HG02973 (cell line): ENCODE results near the gene COQ10A.

Experiments used
- ATAC-seq: cut with Tn5 transposase; IDR thresholded peaks from one replicate; pipeline ENCODE4 v1.9.1; 2021; ENCODE audit warnings: moderate library complexity; ENCODE audit not compliant: unreplicated experiment

Gene COQ10A

DNA sequence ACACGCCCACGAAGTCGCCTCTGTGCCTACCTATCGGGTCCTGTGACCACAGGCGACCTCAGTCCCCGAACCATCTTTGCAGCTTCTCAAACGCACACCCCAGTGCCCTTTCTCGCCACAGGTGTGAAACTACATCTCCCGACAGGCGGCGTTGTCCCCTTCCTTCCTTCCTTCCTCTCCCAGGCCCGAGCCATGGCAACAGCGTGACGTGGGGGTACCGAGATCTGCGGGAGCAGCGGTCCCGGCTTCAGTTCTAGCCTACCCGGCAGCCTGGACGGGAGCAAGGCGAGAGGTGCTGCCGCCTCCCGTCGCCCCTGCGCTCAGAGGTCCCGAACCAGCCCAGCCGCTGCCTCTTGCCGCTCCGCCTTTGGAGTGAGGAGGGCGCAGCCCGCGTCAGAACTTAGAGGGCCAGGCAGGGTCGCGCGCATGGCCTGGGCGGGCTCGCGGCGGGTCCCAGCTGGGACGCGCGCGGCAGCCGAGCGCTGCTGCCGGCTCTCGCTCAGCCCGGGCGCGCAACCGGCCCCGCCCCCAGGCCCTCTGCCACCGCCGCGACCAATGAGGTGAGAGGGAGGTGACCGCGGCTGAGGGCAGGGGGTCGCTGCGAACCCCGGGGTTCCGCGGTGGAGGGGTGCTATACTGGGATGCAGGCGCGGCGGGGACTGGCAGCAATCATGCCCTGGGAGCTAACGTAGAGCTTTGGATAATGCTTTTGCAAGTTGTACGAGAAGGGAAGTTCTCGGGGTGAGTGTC, at the start of gene COQ10A:
Gene COQ10A, plus strand, starts transcription at position 250 of the 750 bp plus-strand sequence. Its CDS starts 177 bp downstream, at position 427.
- peak; percentile 82 for ATAC-seq

DNA sequence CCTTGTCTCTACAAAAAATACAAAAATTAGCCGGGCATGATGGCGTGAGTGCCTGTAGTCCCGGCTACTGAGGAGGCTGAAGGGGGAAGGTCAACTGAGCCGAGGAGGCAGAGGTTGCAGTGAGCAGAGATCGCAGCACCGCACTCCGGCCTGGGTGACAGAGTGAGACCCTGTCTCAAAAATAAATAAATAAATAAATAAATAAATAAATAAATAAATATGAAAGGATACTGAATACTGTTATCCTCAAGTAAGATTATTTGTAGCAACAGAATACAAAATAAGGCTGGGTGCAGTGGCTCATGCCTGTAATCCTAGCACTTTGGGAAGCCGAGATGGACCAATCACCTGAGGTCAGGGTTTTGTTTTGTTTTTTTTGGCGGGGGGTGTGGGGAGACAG, 46.9 kb upstream of the COQ10A start:
- ATAC-seq: no peak

DNA sequence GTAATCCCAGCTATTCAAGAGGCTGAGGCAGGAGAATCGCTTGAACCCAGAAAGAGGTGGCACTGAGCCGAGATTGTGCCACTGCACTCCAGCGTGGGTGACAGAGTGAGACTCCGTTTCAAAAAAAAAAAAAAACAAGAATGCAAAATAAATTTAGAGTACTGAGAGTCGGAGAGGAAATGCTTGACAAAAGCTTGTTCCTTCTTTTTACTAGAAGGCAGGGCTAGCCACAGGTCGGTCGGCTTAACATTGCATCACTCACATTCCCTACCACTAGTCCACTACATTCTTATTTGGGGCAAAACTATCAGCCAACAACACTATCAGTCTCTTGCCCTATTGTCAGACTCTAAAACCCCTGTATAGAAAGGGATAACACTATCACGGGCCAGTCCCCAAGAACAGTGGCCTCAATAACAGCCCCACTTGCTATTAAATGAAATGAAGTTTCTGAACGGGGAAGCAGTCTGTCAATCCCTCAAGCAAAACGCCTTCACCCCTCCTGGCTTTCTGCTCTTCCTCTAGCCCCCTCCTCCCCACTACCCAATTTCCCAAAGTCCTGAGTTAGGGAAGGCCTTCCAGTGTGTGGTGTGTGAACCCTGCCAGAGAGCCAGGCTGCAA, 46.0 kb upstream of the COQ10A start:
- no peak for ATAC-seq

DNA sequence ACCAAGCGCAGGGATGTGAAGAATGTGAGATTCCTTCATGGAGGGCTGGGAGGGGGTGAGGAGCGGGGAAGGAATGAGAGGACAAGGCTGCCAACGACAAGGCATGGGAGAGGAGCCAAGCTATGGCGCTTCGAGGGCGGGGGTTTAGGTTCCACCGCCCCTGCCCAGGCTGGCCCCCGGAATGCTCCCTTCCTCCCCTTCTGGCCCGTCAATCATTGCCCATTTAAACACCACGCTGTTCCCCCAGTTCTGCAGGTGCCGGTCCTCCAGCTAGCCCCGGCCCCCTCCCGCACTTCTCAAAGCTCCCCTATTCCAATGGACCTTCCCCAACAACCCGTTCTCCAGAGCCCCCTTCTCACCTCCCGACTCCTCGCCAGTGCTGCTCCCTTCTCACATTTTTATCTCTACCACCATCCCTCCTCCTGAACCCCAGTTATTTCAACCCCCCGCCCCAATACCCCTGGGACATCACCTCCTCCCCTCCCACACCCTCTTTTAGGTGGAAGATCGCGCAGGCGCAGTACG, 45.4 kb upstream of the COQ10A start:
- ATAC-seq: peak; percentile 9

DNA sequence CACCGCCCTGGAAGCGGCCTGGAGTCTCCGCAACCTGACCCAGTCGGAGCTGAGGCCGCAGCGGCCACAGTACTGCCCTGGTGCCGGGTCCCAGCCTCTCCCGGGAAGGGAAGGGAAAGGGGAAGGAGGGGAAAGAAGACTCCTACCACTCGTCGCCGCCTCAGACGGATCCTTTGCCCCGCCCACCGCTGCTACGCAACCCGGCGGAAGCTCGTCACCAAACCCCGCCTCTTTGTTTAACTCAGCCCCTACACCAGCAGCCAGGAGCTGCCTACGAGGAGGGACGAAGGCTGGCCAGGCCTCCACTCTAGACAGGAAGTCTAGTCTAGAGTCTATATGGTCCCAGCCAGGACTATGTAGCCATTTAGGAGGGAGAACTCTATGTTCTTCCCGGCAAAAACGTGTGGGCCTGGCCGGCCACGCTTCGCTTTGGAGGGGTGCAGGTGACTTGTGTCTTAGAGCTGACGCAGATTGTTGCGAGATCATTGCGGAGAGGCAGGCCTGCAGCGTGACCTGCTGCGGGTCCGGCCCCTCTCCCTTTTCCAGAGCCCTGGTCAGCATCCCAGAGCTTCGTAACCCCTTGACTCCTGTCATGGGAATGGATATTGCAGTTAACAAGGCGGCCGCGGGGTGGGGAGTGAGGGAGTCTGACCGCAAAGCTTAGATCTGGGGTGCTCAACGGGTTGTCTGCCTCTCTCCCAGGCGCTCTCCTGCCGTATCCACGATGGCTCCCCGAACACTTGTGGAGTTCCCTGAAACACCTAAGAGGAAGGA, 44.8 kb upstream of the COQ10A start, which contains the start of gene RNF41:
Gene RNF41, minus strand, starts transcription at position 166 of the 774 bp plus-strand sequence. CDS start 7,875 bp downstream, outside the sequence.
- peak; percentile 73 for ATAC-seq

DNA sequence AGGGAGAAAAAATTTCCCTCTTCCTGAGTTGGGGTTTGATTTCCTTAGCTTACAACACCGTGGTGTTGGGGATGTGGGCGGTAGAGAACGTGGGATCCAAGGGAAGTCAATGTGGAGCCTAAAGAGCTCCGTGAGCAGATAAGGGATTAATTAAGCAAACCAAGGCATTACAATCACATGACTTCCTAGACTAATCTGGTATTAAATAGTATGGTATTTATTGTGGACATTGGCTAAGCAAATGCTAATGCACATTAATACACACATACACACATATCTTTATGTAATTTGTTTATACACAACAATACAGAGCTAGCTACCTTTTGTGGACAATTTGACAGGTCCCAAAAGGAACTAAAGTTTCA, 44.2 kb upstream of the COQ10A start:
- ATAC-seq: no peak

DNA sequence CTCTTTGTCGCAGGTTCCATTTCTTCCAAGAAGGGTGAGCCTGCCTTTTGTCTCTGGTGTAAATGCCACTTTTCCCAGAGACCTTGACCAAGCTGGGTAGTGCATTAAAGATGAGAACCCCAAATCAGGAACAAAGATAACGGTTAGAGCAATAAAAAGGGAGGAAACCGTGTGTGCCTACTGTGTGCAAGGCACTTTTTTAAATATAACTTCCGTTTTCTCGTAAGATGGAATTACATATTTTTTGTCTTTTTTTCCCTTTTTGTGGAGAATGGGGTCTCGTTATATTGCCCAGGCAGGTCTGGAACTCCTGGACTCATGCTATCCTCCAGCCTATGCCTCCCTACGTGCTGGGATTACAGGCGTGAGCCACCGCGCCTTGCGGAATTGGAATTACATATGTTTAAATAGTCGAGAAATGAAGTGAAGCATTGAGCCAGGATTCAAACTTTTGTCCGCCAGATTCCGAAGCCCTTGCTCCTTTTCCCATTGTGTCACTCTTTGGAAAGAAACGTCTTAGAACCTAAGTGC, 43.1 kb upstream of the COQ10A start:
- ATAC-seq: no peak

DNA sequence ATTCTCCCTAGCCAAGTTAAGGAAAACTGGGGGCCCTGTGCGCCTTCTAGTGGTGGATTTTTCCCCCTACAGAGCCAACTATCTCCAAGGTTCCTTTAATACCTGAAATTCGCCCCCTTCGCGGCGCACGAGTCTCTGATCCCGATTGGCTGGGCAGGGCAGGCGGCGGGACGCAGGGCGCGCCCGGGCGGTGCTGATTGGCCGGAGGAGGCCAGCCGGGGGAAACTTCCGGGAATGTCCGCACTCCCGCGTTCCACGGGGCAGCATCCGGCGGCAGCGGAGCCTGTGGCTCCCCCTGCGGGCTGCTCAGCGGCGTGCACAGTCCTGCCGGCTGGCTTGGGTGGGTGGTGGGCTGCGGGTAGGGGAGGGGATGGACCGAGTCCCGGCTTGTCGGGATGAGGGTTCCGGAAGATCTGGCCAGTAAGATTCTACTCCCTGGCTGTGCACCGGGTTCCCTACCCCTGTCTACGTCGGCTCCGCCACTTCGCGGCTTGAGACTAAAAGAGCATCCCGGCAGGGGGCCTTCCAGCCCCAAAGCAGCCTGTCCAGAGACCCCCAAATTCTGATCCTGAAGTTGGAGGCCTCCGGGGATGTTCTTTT, 42.5 kb upstream of the COQ10A start, which contains the start of gene NABP2:
Gene NABP2, plus strand, starts transcription at position 241 of the 600 bp plus-strand sequence. CDS start 515 bp downstream, outside the sequence.
- peak; percentile 76 for ATAC-seq

DNA sequence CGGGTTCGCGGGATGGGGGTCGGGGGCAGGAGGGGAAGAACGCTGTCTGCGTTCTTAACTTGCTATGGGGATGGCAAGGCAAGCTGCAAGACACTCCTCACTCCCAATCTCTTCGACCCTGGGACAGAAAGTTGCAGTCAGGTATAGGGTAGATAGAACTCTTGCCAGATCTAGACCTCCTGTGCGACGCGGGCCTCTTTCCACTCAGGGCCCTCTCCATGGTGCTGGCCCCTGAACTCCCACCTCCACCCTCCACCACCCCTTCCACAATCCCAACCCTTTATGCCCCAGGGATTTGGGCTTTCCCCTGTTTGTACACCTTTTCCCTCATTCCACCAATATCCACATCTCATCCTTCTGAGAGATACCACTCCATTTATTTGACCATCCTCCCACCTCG, 41.8 kb upstream of the COQ10A start:
- no peak for ATAC-seq

DNA sequence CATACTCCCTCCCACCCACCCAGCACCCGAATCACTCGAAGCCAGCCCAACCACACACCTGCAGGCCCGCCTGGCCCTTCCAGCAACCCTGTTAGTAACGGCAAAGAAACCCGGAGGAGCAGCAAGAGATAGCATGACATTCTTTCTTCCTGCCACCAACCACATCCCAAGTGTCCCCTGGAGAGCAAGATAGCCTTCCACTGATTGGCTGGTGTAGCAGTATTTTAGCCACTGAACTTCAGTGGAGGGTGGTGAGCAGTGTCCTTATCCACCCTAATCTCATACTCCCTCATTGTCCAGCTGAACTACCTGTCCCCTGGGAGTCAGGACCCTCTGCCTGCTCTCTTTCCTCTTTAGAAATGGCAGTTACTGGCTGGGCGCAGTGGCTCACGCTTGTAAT, 37.7 kb upstream of the COQ10A start:
- no peak for ATAC-seq

DNA sequence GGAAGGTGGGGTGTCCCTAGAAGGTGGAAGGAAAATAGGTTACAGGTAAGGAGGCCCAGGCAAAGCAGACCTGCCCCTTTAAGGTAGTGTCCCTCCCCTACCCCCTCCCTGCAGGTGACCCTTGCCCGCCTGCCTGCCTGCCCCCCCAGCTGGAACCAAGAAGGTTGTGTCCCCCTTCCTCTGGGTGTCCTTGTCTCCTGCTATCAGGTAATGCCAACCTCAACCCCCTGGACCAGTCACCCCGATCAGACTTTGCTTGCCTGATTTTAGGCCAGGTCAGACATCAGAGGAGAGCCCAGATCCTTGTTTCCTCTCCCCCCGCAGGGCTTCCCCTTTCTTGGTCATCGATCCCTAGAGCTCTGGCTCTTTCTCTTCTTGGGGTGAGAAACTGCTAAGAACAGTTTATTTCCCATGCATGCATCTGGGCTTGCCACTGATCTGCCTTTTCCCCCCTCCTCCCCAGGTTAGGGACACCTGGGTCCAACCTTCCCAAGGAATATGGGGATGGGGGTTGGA, 36.8 kb upstream of the COQ10A start, which contains the start of gene SLC39A5:
Gene SLC39A5, plus strand, starts transcription at position 136 of the 516 bp plus-strand sequence. CDS start 1,224 bp downstream, outside the sequence.
- no peak for ATAC-seq

DNA sequence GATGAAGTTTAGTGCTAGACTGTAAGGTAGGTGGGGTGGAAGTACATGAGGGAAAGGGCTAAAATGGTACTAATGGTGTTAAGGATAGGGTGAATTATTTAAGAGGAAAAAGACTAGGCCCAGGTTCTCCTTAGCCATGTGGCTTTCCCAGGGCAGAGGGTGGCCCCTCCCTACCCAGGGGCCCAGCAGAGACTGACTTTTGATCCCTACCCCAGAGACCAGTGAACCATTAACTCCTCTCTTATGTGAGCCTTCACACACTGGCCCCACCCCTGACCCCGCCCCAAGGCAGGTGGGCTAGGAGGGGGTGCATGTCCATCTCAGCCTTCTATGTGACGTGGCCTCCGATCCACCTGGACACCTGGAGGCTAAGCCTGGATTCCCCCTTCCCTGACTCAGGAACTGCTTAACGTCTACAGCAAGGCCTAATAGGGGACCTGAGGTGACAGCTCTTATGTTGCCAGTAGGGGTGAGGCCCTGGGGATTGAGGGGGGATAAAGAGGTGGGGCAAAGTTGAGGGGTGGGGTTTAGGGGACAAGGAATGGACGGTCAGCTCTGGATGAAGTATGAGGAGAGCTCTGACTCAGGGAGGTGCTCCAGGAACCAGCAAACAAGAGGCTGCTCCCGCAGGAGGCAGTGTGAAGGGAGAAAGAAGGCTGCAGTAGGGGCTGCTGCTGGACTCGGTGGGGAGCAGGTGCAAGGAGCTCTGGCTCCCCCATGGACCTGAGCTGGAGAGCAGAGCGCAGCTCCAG, 36.1 kb upstream of the COQ10A start:
- no peak for ATAC-seq

DNA sequence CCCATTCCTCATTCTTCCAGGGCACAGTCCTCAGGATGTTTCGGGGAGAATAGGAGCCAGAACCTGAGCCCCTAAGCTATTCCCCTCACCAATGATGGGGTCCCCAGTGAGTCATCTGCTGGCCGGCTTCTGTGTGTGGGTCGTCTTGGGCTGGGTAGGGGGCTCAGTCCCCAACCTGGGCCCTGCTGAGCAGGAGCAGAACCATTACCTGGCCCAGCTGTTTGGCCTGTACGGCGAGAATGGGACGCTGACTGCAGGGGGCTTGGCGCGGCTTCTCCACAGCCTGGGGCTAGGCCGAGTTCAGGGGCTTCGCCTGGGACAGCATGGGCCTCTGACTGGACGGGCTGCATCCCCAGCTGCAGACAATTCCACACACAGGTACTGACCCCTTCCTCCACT, 35.6 kb upstream of the COQ10A start:
- ATAC-seq: no peak

DNA sequence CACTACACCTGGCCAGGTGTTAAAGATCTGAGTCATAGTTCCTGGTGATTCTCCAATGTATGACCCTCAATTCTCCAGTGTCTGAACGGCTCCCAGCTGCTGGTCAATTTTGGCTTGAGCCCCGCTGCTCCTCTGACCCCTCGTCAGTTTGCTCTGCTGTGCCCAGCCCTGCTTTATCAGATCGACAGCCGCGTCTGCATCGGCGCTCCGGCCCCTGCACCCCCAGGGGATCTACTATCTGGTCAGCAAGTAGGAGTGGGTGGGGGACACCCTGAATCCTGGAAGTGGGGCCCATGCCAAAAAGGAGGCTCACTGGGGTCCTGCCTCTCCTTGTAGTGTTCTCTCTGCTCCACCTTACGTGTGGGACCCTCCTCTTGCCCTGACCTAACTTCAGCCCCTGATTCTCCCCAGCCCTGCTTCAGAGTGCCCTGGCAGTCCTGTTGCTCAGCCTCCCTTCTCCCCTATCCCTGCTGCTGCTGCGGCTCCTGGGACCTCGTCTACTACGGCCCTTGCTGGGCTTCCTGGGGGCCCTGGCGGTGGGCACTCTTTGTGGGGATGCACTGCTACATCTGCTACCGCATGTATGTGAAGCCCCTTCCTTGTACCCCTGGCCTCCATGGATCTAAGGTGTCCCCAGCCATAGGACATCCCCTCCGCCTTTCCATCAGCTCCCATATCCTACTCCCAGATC, 31.9 kb upstream of the COQ10A start:
- ATAC-seq: no peak

DNA sequence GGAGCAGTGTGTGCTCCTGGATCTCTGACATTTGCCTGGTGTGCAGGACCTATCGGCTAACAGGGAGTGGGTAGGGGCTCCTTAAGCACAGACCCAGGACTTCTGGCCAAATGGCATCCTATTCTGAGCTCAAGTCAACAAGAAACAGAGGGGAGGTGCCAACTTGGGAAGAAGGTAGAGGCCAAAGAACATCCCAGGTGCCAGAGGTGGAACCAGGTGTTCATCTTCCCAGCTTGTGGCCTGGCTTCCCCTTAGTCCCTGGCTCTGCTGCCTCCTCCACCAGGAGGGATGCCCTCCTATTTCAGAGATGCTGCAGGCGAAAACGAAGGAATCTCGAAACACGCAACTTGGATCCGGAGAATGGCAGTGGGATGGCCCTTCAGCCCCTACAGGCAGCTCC, 30.7 kb upstream of the COQ10A start:
- ATAC-seq: no peak

DNA sequence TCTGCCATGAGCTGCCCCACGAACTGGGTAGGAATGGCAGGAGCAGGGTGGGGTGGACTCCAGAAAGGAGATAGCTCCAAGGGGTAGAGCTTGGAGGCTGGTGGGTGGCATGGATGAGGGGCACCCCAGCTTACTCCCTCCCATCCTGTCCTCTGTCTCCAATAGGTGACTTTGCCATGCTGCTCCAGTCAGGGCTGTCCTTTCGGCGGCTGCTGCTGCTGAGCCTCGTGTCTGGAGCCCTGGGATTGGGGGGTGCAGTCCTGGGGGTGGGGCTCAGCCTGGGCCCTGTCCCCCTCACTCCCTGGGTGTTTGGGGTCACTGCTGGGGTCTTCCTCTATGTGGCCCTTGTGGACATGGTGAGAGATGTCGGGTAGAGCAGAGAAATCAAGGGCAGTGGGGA, 29.8 kb upstream of the COQ10A start:
- no peak for ATAC-seq

DNA sequence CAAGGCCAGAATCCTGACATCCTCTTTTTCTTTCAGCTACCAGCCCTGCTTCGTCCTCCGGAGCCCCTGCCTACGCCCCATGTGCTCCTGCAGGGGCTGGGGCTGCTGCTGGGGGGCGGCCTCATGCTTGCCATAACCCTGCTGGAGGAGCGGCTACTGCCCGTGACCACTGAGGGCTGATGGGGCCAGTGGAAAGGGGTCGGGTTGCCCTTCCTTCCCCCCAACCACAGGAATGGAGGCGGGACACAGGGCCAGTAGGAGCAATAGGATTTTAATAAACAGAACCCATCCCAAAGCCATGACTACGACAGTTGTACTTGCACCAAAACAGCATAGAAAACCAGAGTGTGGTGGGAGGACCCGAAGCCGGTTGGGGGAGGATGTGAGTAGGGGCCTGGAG, 29.2 kb upstream of the COQ10A start:
- no peak for ATAC-seq

DNA sequence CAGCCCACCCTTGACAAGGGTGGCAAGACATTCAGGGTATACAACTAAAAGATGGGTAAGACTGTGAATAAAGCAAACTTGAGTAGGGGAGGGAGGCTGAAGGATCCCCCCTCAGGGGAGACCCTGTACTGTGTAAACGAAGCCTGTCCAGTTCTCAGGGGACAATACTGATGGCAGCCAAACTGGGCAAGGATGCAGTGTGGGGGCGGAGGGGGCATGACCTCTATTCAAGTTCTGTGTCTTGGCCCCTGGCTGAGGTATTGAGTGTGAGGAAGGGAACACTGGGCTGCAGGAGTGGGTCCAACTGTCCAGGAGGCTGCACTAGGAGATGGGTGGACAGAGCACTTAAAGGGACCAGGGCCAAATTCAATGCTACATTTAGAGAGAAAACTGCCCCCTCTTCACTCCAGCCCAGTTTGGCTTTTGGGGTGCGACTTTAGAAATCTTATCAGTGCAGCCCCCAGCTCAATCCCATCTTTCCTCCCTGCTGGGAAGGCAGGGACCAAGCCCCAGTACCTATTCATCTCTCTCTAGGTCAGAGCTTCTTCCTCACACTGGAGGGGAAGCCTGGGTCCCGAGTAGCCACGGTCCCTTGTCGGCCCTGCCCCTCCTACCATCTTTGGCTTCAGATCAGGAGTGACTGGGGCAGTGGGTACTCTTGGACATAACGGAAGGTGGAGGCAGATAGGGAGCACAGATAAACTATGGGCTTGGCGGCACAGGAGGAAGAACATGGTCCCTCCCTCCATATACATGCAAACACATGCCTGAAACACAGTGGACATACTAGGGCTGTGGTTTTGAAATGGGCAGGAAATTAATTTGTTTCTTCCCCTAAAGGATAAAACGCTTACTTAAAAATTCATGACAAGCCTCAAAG, 25.1 kb upstream of the COQ10A start:
- no peak for ATAC-seq
